Erythroblast (primary cell): ENCODE data around the gene TMEM119.

Source experiments
- GATA1 ChIP-seq: IDR thresholded peaks from 2 replicates; pipeline ENCODE4 v1.6.1; 2011; ENCODE audit warnings: low read depth, mild to moderate bottlenecking, control low read depth, low read length, moderate library complexity
- POLR2A ChIP-seq: IDR thresholded peaks from 2 replicates; pipeline ENCODE4 v1.6.1; 2011; ENCODE audit warnings: mild to moderate bottlenecking, low read length

DNA sequence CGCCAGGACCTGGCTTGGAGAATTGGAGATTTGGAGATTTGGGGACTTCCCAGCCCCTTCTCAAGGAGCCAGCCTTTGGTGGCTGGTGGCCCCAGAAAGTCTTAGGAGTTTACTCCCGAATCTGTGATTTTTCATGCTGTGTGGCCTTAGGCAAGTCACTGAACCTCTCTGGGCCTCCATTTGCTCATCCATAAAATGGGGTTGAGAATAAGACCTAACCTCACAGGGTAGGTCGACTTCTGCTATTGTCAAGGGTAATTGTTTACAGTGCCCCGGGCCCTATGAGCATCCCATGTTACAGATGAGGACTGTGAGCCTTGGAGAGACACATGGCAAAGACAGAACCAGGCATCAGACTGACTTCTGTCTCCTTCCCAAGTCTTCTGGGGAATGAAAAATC, 16.2 kb upstream of the TMEM119 start:
- TF ChIP-seq POLR2A (no peak), GATA1 (no peak)
